Gastroesophageal sphincter (tissue), 4 donors: ENCODE results near the gene DDIAS. TPM values are rescaled to one million over a fixed set of nuclear protein-coding genes. Genes with fewer than 3 reads are reported as not detected.
"Not testable (repeated sequence)": the region's sequence is repeated elsewhere in the genome, so short reads cannot be mapped to it uniquely, and the experiment has no call there.

ENCODE experiments used
- ATAC-seq: fragments of 150-250 bp; one replicate; pipeline ENCODE4 v1.9.1; 2016; ENCODE audit warnings: mild to moderate bottlenecking, moderate library complexity
- H3K27ac ChIP-seq, 4 donors: fragments of 200-600 bp; sonication (generic) in 3 of 4; 1 replicate in 3 of 4; 2 replicates in 1 of 4; pipeline ENCODE4 v1.5.1; 2016 to 2019
- H3K27me3 ChIP-seq: fragments of 200-600 bp; sonication (generic); one replicate; pipeline ENCODE4 v1.5.1; 2019
- H3K36me3 ChIP-seq, 2 donors: fragments of 200-600 bp; sonication (generic); one replicate each; pipeline ENCODE4 v1.5.1; 2019; ENCODE audit warnings: control low read depth in 1 of 2
- H3K4me1 ChIP-seq, 3 donors: fragments of 200-600 bp; sonication (generic); 1 replicate in 2 of 3; 2 replicates in 1 of 3; pipeline ENCODE4 v1.5.1; 2016 to 2019; ENCODE audit warnings: control low read depth in 2 of 3
- H3K4me3 ChIP-seq, 2 donors: fragments of 200-600 bp; sonication (generic); one replicate each; pipeline ENCODE4 v1.5.1; 2019; ENCODE audit warnings: mild to moderate bottlenecking in 1 of 2, moderate library complexity in 1 of 2
- H3K9me3 ChIP-seq, 3 donors: fragments of 200-600 bp; sonication (generic); one replicate each; pipeline ENCODE4 v1.5.1; 2017 to 2019; ENCODE audit warnings: control low read depth in 2 of 3
- EP300 ChIP-seq: sonication (generic); formaldehyde crosslinking; IDR thresholded peaks from one replicate; pipeline ENCODE4 v1.6.1; 2017; ENCODE audit warnings: antibody characterized with exemption, mild to moderate bottlenecking
- POLR2A ChIP-seq, 2 donors: fragments of 450-650 bp; IDR thresholded peaks; one replicate each; pipeline ENCODE4 v1.6.1; 2017; ENCODE audit warnings: antibody characterized with exemption in 2 of 2, mild to moderate bottlenecking in 2 of 2, moderate library complexity in 1 of 2
- POLR2AphosphoS5 ChIP-seq: sonication (generic); formaldehyde crosslinking; IDR thresholded peaks from one replicate; pipeline ENCODE4 v1.6.1; 2017; ENCODE audit warnings: antibody characterized with exemption
- WGBS, 2 donors: methylation state at CpG; one replicate each; pipeline ENCODE4 v1.1.5; 2018; ENCODE audit warnings: low coverage in 1 of 2; 5-methylcytosine and 5-hydroxymethylcytosine counted together
- total RNA-seq, 4 donors: library from RNA; depleted of rRNA; stranded (reverse); fragments of >200 nt; gene quantifications; one replicate each; pipeline ENCODE4 v1.1.0, GENCODE V29; 2016
- TF ChIP-seq, protein P1 (sequence below), 4 experiments: fragments of 200-600 bp in 2 of 4; fragments of 450-650 bp in 2 of 4; sonication (generic) in 1 of 4; IDR thresholded peaks; one replicate each; pipeline ENCODE4 v1.5.1; 2017 to 2019; ENCODE audit warnings: antibody characterized with exemption in 4 of 4, mild to moderate bottlenecking in 2 of 4, moderate library complexity in 2 of 4

The DDIAS gene
- total RNA-seq, 4 donors from 2014 or later = 0.31 to 2.3 (median 1.0) TPM

DNA sequence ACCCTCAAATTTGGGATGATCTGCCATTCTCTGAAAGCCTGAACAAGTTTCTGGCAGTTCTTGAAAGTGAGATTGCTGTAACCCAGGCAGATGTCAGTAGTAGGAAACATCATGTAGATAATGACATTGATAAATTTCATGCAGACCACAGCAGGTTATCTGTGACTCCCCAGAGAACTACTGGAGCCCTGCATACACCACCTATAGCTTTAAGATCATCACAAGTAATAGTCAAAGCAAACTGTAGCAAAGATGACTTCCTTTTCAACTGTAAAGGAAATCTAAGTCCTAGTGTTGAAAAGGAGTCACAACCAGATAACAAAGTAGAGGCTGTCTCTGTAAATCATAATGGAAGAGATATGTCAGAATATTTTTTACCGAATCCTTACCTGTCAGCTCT is 31.0 kb downstream of the DDIAS start:
- H3K4me3 ChIP-seq = no peak overlapping the region
- no peaks in the 10 kb centered on the region for H3K36me3 ChIP-seq
- H3K9me3 ChIP-seq = no peaks in the 10 kb centered on the region
- WGBS, 2 donors = 92 to 100% methylated on average over 1 of the region's 1 CpG
- H3K4me1 ChIP-seq = no peaks in the 10 kb centered on the region
- no peak for ATAC-seq
- TF ChIP-seq EP300 = no peak
- TF ChIP-seq POLR2A (IDR thresholded peaks at IDR 0.05) = no peak
- TF ChIP-seq, protein P1, sequence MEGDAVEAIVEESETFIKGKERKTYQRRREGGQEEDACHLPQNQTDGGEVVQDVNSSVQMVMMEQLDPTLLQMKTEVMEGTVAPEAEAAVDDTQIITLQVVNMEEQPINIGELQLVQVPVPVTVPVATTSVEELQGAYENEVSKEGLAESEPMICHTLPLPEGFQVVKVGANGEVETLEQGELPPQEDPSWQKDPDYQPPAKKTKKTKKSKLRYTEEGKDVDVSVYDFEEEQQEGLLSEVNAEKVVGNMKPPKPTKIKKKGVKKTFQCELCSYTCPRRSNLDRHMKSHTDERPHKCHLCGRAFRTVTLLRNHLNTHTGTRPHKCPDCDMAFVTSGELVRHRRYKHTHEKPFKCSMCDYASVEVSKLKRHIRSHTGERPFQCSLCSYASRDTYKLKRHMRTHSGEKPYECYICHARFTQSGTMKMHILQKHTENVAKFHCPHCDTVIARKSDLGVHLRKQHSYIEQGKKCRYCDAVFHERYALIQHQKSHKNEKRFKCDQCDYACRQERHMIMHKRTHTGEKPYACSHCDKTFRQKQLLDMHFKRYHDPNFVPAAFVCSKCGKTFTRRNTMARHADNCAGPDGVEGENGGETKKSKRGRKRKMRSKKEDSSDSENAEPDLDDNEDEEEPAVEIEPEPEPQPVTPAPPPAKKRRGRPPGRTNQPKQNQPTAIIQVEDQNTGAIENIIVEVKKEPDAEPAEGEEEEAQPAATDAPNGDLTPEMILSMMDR (IDR thresholded peaks at IDR 0.05) = no peak
- TF ChIP-seq POLR2AphosphoS5 = no peak
- H3K27me3 ChIP-seq = no peaks in the 10 kb centered on the region
- no peak overlapping the region for H3K27ac ChIP-seq

DNA sequence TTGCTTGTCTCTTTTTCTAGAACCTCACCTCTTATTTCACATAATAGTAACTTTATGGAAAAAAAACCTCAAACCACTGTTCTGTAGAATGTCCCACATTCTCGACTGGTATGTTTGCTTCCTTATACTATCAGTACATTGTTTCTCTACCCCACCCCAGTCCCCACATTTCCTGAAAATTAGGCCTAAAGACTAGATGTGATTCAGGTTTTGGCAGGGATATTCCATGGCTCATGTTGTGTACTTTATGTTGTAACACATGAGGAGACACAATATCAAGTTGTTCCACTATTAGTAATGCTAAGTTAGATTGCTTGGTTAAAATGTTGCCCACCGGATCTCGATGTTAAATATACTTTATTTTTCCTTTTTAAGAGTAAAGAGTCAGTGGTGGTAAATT is 34.7 kb downstream of the DDIAS start:
- no peak for TF ChIP-seq EP300
- TF ChIP-seq POLR2AphosphoS5 = no peak
- no peak overlapping the region for H3K27ac ChIP-seq
- no peaks in the 10 kb centered on the region for H3K4me1 ChIP-seq
- no peaks in the 10 kb centered on the region for H3K36me3 ChIP-seq
- H3K27me3 ChIP-seq = no peaks in the 10 kb centered on the region
- no peaks in the 10 kb centered on the region for H3K9me3 ChIP-seq
- H3K4me3 ChIP-seq = no peak overlapping the region
- WGBS, 2 donors = 70 to 94% methylated on average over 2 to 3 of the region's 3 CpGs
- no peak for ATAC-seq

DNA sequence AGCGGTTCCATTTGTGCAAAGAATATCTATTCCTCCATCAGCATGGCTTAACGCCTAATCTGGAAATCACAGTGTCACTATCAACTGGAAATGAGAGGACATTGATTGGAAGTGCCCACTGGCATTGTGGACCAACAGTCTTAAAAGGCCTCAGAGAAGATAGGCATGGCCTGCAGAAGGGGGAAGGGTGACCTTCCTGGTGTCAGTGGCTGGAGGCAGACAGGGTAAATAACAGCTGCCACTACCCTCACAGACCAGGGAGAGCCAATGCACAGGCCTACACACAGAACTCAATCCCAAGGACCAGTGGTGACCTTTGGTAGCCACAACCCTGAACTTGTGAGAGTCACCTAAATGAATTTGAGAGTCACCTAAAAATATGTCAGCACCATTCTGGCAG is 36.0 kb downstream of the DDIAS start:
- Histone ChIP-seq H3K9me3 (no peaks in the 10 kb centered on the region), H3K27me3 (no peaks in the 10 kb centered on the region), H3K36me3 (no peaks in the 10 kb centered on the region), H3K27ac (no peak overlapping the region), H3K4me3 (no peak overlapping the region), H3K4me1 (no peaks in the 10 kb centered on the region)
- ATAC-seq = no peak
- no peak for TF ChIP-seq POLR2AphosphoS5
- TF ChIP-seq, protein P1 (IDR thresholded peaks at IDR 0.05) = no peak
- no peak for TF ChIP-seq POLR2A (IDR thresholded peaks at IDR 0.05)
- TF ChIP-seq EP300 = no peak
- WGBS, 2 donors = 100% methylated on average over 2 of the region's 2 CpGs

DNA sequence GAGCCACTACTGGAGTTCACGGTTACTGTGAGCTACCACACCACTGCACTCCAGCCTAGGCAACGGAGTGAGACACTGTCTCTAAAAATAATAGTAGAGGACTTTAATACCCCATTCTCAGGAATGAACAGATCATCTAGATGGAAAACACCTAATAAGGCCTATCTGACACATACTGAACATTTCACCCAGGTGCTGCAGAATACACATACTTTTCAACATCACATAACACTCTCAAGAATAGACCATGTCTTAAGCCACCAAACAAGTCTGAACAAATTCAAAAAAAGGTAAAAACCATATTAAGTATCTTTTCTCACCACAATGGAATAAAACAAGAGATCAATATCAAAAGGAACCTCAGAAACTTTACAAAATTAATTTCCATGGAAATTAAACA is 37.9 kb downstream of the DDIAS start:
- Histone ChIP-seq H3K36me3 (no peaks in the 10 kb centered on the region), H3K4me3 (no peak overlapping the region), H3K27me3 (no peaks in the 10 kb centered on the region), H3K4me1 (no peaks in the 10 kb centered on the region), H3K9me3 (no peaks in the 10 kb centered on the region), H3K27ac (no peak overlapping the region)
- 100% methylated on average over 2 of the region's 2 CpGs for WGBS, 2 donors
- TF ChIP-seq POLR2AphosphoS5 (no peak), EP300 (no peak), POLR2A (IDR thresholded peaks at IDR 0.05) (no peak)
- TF ChIP-seq, protein P1 (IDR thresholded peaks at IDR 0.05) = no peak
- no peak for ATAC-seq

DNA sequence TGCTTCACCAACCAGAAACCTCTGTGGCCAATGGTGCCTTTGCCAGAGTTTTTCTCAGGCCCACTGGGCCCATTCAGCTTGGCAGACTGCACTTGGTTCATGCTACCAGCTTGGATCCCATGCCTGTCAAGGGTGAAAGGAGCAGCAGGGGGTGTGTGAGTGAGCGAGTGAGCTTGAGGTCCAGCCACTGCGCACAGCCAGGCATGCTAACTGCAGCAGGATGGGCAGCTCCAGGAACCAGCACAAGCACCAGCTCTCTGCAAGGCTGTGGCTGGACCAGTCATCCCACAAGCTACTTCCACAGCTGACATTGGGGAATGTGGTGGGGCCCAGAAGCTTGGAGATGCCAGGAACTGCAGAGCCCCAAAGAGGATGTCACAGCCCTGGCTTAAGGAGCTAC is 40.8 kb downstream of the DDIAS start:
- no peak for ATAC-seq
- Histone ChIP-seq H3K4me3 (no peak overlapping the region), H3K27ac (no peak overlapping the region), H3K4me1 (no peaks in the 10 kb centered on the region), H3K36me3 (no peaks in the 10 kb centered on the region), H3K9me3 (no peaks in the 10 kb centered on the region), H3K27me3 (no peaks in the 10 kb centered on the region)
- WGBS, 2 donors = 100% methylated on average over 2 of the region's 2 CpGs; no CpG with 5 or more reads in 1 of the 2 donors
- TF ChIP-seq EP300 (no peak), POLR2AphosphoS5 (no peak), POLR2A (IDR thresholded peaks at IDR 0.05) (no peak)
- TF ChIP-seq, protein P1 (IDR thresholded peaks at IDR 0.05) = no peak

DNA sequence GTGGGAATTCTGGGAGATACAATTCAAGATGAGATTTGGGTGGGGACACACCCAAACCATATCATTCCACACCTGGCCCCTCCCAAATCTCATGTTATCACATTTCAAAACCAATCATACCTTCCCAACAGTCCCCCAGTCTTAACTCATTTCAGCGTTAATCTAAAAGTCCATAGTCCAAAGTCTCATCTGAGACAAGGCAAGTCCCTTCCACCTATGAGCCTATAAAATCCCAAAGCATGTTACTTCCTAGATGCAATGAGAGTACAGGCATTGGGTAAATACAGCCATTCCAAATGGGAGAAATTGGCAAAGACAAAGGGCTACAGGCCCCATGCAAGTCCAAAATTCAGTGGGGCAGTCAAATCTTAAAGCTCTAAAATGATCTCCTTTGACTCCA is 41.9 kb downstream of the DDIAS start:
- H3K9me3 ChIP-seq, H3K4me1 ChIP-seq, ATAC-seq, H3K27me3 ChIP-seq, H3K4me3 ChIP-seq, H3K27ac ChIP-seq, H3K36me3 ChIP-seq: not testable (repeated sequence)
- WGBS, 2 donors = 100% methylated on average over 1 of the region's 1 CpG
